WTC11 (cell line): ENCODE data around the gene ATP2C1.

Experiments used
- ATF2 ChIP-seq: sonication (generic); formaldehyde crosslinking; IDR thresholded peaks from 2 replicates; pipeline ENCODE4 v1.8.1; 2022; ENCODE audit warnings: low read depth, missing genetic modification reagents, borderline replicate concordance
- CTCF ChIP-seq: fragments of 200-600 bp; IDR thresholded peaks from 2 replicates; pipeline ENCODE4 v1.8.0; 2022; ENCODE audit warnings: antibody characterized with exemption
- FOXJ3 ChIP-seq: sonication (generic); formaldehyde crosslinking; IDR thresholded peaks from 2 replicates; pipeline ENCODE4 v1.9.0; 2021; ENCODE audit warnings: missing genetic modification reagents, mild to moderate bottlenecking, borderline replicate concordance
- TCF7 ChIP-seq: sonication (generic); formaldehyde crosslinking; IDR thresholded peaks from 2 replicates; pipeline ENCODE4 v1.8.0; 2022; ENCODE audit warnings: mild to moderate bottlenecking, low read depth, missing genetic modification reagents, moderate library complexity
- TP53 ChIP-seq: sonication (generic); formaldehyde crosslinking; IDR thresholded peaks from 2 replicates; pipeline ENCODE4 v1.8.1; 2023; ENCODE audit warnings: mild to moderate bottlenecking, missing genetic modification reagents
- USF2 ChIP-seq: sonication (generic); formaldehyde crosslinking; IDR thresholded peaks from 2 replicates; pipeline ENCODE4 v1.8.1; 2023; ENCODE audit warnings: mild to moderate bottlenecking, missing genetic modification reagents, moderate library complexity
- ZNF263 ChIP-seq: sonication (generic); formaldehyde crosslinking; IDR thresholded peaks from 2 replicates; pipeline ENCODE4 v1.8.1; 2022; ENCODE audit warnings: low read depth, mild to moderate bottlenecking, moderate library complexity, missing genetic modification reagents

- no peak for TF ChIP-seq CTCF
- no peak for TF ChIP-seq ATF2 (CRISPR knock-in tag)
- TF ChIP-seq TCF7 (CRISPR knock-in tag), result no peak
- no peak for TF ChIP-seq TP53 (CRISPR knock-in tag)
- no peak for TF ChIP-seq FOXJ3
- no peak for TF ChIP-seq ZNF263 (CRISPR knock-in tag)
- no peak for TF ChIP-seq USF2 (CRISPR knock-in tag)
Observed at GRCh38 chr3:130907500-130907899, 13.6 kb downstream of the ATP2C1 start.
